GM21576 (cell line): Measurements from ENCODE around the gene MRPL20.
"Not testable (repeated sequence)": the region's sequence is repeated elsewhere in the genome, so short reads cannot be mapped to it uniquely, and the experiment has no call there.

Source experiments
- ATAC-seq: cut with Tn5 transposase; IDR thresholded peaks from one replicate; pipeline ENCODE4 v1.9.1; 2021; ENCODE audit warnings: mild to moderate bottlenecking, moderate library complexity; ENCODE audit not compliant: unreplicated experiment

The MRPL20 gene

GRCh38 chr1:1406821-1407635 is at the start of gene MRPL20:
MRPL20 (minus strand) TSS chr1:1407293; CDS start chr1:1407217, 76 bp downstream.
- peak; percentile 91 for ATAC-seq

GRCh38 chr1:1456683-1457255 is 49.7 kb upstream of the MRPL20 start:
- not testable (repeated sequence) for ATAC-seq

GRCh38 chr1:1455934-1456333 is 48.8 kb upstream of the MRPL20 start:
- ATAC-seq = not testable (repeated sequence)

GRCh38 chr1:1455366-1455884 is 48.3 kb upstream of the MRPL20 start:
- ATAC-seq = no peak

GRCh38 chr1:1454286-1455056 is 47.4 kb upstream of the MRPL20 start:
- not testable (repeated sequence) for ATAC-seq

GRCh38 chr1:1452882-1453281 is 45.8 kb upstream of the MRPL20 start:
- no peak for ATAC-seq

GRCh38 chr1:1452365-1452739 is 45.3 kb upstream of the MRPL20 start:
- ATAC-seq = not testable (repeated sequence)

- no peak for ATAC-seq
These were observed 44.7 kb upstream of the MRPL20 start for GRCh38 chr1:1451696-1452364.

- ATAC-seq = not testable (repeated sequence)
These were observed 43.5 kb upstream of the MRPL20 start for GRCh38 chr1:1450616-1451015.

GRCh38 chr1:1449099-1449739 is 42.1 kb upstream of the MRPL20 start, which contains the start of gene ATAD3C:
ATAD3C (plus strand) TSS chr1:1449689; CDS start chr1:1450684, 995 bp downstream.
- ATAC-seq = no peak

GRCh38 chr1:1446631-1447030 is 39.5 kb upstream of the MRPL20 start:
- ATAC-seq = not testable (repeated sequence)

- no peak for ATAC-seq
These were observed 35.1 kb upstream of the MRPL20 start for GRCh38 chr1:1442069-1442770.

- ATAC-seq = no peak
These were observed 34.2 kb upstream of the MRPL20 start for GRCh38 chr1:1441002-1441888.

GRCh38 chr1:1440262-1441001 is 33.3 kb upstream of the MRPL20 start:
- ATAC-seq = no peak

GRCh38 chr1:1439546-1440261 is 32.6 kb upstream of the MRPL20 start:
- no peak for ATAC-seq

- ATAC-seq = no peak
These were observed 31.7 kb upstream of the MRPL20 start for GRCh38 chr1:1438531-1439381.
